ENCODE measurements around the gene CSPG4.
"Not testable (repeated sequence)": the region's sequence is repeated elsewhere in the genome, so short reads cannot be mapped to it uniquely, and the experiment has no call there.

CSPG4 gene

GRCh38 chr15:75704263-75704615, 8.4 kb downstream of the CSPG4 start:
- no peak for TF ChIP-seq CTCF (IDR thresholded peaks at IDR 0.05; ENCODE audit: low read length, missing control alignments)
- no peak overlapping the region for H3K4me3 ChIP-seq (replicated peaks; ENCODE audit: low read depth, low read length)
- no peak for DNase-seq (ENCODE audit: low read depth)

DNA sequence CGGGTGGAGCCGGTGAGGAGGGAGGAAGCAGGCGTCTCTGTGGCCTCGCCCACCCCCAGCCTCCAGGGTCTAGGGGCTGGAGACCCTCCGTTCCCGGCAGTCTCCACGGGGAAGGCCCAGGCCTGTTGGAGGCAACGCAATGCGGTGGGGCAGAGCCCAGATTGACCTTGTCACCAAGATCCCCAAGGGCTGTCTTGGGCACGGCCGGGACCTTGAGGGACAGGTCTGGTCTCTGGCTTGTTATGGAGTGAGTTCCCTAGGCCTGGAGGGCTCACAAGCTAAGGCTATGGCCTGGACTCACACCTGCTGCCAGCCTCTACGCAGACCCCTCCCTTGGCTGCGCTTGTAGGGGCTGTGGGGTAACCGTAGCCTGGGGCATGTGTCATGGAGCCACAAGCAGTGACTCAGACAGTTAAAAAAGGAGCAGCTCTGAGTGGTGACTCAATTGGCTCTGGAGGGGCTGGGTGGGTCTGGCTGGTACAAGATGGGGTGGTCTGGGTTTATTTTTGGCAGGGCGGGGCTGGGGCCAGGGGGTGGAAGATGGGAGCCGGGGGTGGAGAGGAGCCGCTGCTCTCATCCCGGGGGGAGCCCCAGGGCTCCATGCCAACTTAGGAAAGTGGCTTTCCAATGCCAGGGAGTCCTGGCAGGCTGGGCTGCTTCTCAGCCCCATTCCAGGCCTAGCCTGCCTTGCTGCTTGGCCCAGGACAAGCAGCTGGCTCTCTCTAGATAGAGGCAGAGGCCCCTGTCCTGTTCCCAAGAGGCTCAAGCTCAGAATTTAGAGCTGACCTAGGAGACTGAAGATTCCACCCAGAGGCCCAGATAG, 9.0 kb downstream of the CSPG4 start:
- not testable (repeated sequence) for DNase-seq (ENCODE audit: low read depth); H3K4me3 ChIP-seq (replicated peaks; ENCODE audit: low read depth, low read length)

GRCh38 chr15:75702436-75702835, 10.2 kb downstream of the CSPG4 start:
- no peak for TF ChIP-seq CTCF (IDR thresholded peaks at IDR 0.05; ENCODE audit: low read length, missing control alignments)
- H3K4me3 ChIP-seq (replicated peaks; ENCODE audit: low read depth, low read length) = no peak overlapping the region
- no peak for DNase-seq (ENCODE audit: low read depth)

- not testable (repeated sequence) for DNase-seq (ENCODE audit: low read depth); H3K4me3 ChIP-seq (replicated peaks; ENCODE audit: low read depth, low read length)
Measured at GRCh38 chr15:75701071-75702003, 11.3 kb downstream of the CSPG4 start.

GRCh38 chr15:75699961-75700874, 12.4 kb downstream of the CSPG4 start:
- DNase-seq (ENCODE audit: low read depth) = peak; percentile 54
- not testable (repeated sequence) for H3K4me3 ChIP-seq (replicated peaks; ENCODE audit: low read depth, low read length)

DNA sequence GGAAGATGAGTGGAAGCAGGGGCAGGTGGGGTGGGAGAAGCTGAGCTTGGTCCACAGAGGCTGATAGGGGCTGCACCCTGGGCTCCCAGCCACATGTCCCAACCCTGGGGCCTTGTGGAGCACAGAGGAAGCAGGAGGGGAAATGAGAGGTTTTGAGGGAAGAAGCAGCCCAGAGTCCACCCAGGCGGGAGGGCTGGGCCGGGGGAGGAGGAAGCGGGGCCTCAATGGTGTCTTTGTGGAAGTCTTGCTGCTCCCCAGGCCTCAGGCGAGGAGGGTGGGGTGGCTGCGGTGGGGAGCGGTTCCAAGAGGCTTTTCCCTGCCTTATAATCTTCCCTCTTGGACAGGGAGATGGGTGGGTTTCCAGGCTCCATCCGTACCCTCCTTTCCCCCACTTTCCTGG, 13.1 kb downstream of the CSPG4 start:
- H3K4me3 ChIP-seq (replicated peaks; ENCODE audit: low read depth, low read length); DNase-seq (ENCODE audit: low read depth): not testable (repeated sequence)

GRCh38 chr15:75697974-75698747, 14.5 kb downstream of the CSPG4 start:
- DNase-seq (ENCODE audit: low read depth); H3K4me3 ChIP-seq (replicated peaks; ENCODE audit: low read depth, low read length): not testable (repeated sequence)

DNA sequence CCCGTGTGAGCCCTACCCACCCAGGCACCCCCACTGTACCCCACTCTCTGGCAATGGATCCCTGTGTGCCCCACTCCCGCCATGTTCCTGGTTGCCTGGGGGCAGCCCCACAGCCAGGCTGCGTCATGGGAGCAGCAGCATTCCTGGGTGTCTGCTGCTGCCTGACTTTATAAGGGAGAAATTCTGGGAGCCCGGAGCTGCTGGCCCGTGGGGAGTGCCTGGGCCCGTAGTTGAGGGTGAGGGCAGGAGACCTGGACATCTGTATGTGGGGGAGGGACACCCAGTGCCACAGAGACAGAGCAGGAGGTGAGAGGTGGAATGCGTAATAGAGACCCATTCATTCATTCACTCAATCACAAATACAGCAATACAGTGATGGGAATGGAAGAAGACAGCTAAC, 15.1 kb downstream of the CSPG4 start:
- no peak for TF ChIP-seq CTCF (IDR thresholded peaks at IDR 0.05; ENCODE audit: low read length, missing control alignments)
- H3K4me3 ChIP-seq (replicated peaks; ENCODE audit: low read depth, low read length) = no peak overlapping the region
- no peak for DNase-seq (ENCODE audit: low read depth)

GRCh38 chr15:75696854-75697259, 15.8 kb downstream of the CSPG4 start:
- no peak for DNase-seq (ENCODE audit: low read depth)
- H3K4me3 ChIP-seq (replicated peaks; ENCODE audit: low read depth, low read length) = no peak overlapping the region
- no peak for TF ChIP-seq CTCF (IDR thresholded peaks at IDR 0.05; ENCODE audit: low read length, missing control alignments)

All from fibroblast of pulmonary artery (primary cell).